ENCODE measurements around the gene PAK1. TPM values are rescaled to one million over a fixed set of nuclear protein-coding genes. Genes with fewer than 3 reads are reported as not detected.

The PAK1 gene
- total and polyA plus RNA-seq, 2 of the 4 experiments (the other 2 are of a cell fraction) = 34.3 to 60.6 TPM

DNA sequence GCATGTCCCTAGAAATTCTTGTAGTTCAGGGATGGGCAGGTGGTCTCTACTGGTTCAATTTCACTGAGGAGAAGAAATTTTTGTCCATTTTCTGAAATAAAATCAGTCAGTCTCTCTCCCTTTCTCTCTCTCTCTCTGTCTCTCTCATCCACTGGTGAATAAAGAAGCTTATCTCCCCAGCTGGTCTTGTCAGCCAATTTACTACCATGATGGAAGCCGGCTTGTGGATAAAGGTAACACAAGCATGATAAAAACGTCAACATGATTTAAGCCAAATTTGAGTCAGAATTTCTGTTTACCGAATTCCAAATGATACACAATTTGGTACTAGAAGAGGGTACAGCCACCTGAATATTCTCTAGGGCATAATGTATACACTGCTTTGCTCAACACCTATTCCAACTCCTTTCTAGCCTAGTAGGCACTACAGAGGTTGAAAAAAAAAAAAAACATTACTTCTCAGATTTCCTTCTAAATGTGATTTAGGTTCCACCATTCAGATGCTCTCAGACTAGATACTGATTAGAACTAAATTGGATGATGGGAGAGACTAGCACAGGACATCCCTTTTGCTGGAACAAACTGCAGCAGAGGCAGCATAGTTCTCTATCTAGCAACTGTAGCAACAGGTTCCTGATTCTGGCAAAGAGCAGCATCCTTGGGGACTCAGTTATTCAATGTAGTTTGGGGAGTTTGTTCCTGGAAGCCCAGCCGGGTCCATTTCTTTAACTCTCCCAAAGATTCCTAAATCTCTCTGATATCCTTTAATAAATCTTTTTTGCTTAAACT lies 18.8 kb downstream of the PAK1 start:
- H3K18ac ChIP-seq (ENCODE audit: low read depth, low read length) = no peak overlapping the region
- WGBS, 2 experiments (ENCODE audit: extremely low coverage in 2 of 2, insufficient read length in 1 of 2) = no CpG with 5 or more reads among the region's 4 CpGs
- H3K36me3 ChIP-seq (ENCODE audit: control insufficient read depth, insufficient read depth, low read length) = no peaks in the 10 kb centered on the region
- ATAC-seq (ENCODE audit: low read depth) (no peak), DNase-seq (no peak)
- ChIA-PET POLR2A (ENCODE audit: unreplicated experiment) (no interaction called here), CTCF (no interaction called here)
- no peak overlapping the region for H3K4me2 ChIP-seq (ENCODE audit: low read depth, low read length)
- H2AK9ac ChIP-seq (replicated peaks; ENCODE audit: low read depth, low read length, poor library complexity) = no peak overlapping the region
- H3K14ac ChIP-seq (replicated peaks; ENCODE audit: low read depth, low read length) = no peak overlapping the region
- no TSS peak for BruUV-seq (replicated peaks)
- no peaks in the 10 kb centered on the region for H3K9me1 ChIP-seq (ENCODE audit: insufficient read depth, low read length)
- H2AFZ ChIP-seq (replicated peaks; ENCODE audit: low read length, poor library complexity) = no peak overlapping the region
- H3K27me3 ChIP-seq (ENCODE audit: control insufficient read depth, insufficient read depth, low read length) = peaks cover 14% of the 10 kb centered on the region
- in situ Hi-C loops (cut with MboI; ENCODE audit: low sequenced_read_pairs) (no loop called here), intact Hi-C loops (cut with micrococcal nuclease) (no loop called here), dilution Hi-C loops (cut with HindIII; ENCODE audit: low sequenced_read_pairs, unreplicated experiment) (no loop called here)
- no peak overlapping the region for H4K91ac ChIP-seq (ENCODE audit: insufficient read depth, low read depth, low read length)
- H3K4me1 ChIP-seq (ENCODE audit: control insufficient read depth, insufficient read depth, low read length) = no peaks in the 10 kb centered on the region
- no peak overlapping the region for H3K4me3 ChIP-seq (ENCODE audit: insufficient read depth, low read depth, low read length)
- no peaks in the 10 kb centered on the region for H4K20me1 ChIP-seq (ENCODE audit: insufficient read depth, low read length)
- H3K27ac ChIP-seq (ENCODE audit: insufficient read depth, low read length) = no peak overlapping the region
- H2BK5ac ChIP-seq (ENCODE audit: low read depth, low read length, poor library complexity, severe bottlenecking) = no peak overlapping the region
- no peaks in the 10 kb centered on the region for H3K79me1 ChIP-seq (ENCODE audit: low read depth in 1 of 2, low read length in 2 of 2)
- no peak overlapping the region for H2BK15ac ChIP-seq (ENCODE audit: low read depth, low read length)
- no peak for TF ChIP-seq POLR2A (IDR thresholded peaks at IDR 0.05; ENCODE audit: low read depth, low read length)
- no peak for TF ChIP-seq BHLHE40 (IDR thresholded peaks at IDR 0.05; ENCODE audit: low read depth, low read length)
- no peak for TF ChIP-seq SMC3 (IDR thresholded peaks at IDR 0.05; ENCODE audit: low read depth, low read length)
- no peak for TF ChIP-seq CEBPB (IDR thresholded peaks at IDR 0.05; ENCODE audit: low read depth, low read length)
- TF ChIP-seq MXI1 (IDR thresholded peaks at IDR 0.05; ENCODE audit: borderline replicate concordance, low read depth, low read length) = no peak
- no peak for TF ChIP-seq RCOR1 (IDR thresholded peaks at IDR 0.05; ENCODE audit: insufficient replicate concordance, low read length)
- TF ChIP-seq CHD1 (IDR thresholded peaks at IDR 0.05; ENCODE audit: low read depth, low read length) = no peak
- TF ChIP-seq, protein P1, sequence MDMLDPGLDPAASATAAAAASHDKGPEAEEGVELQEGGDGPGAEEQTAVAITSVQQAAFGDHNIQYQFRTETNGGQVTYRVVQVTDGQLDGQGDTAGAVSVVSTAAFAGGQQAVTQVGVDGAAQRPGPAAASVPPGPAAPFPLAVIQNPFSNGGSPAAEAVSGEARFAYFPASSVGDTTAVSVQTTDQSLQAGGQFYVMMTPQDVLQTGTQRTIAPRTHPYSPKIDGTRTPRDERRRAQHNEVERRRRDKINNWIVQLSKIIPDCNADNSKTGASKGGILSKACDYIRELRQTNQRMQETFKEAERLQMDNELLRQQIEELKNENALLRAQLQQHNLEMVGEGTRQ (IDR thresholded peaks at IDR 0.05; ENCODE audit: low read depth, low read length) = no peak
- no peak for TF ChIP-seq MAFK (IDR thresholded peaks at IDR 0.05; ENCODE audit: low read depth, low read length)
- no peak for TF ChIP-seq RAD21 (IDR thresholded peaks at IDR 0.05; ENCODE audit: low read length)
- TF ChIP-seq NFE2L2 (IDR thresholded peaks at IDR 0.05; ENCODE audit: low read depth, low read length) = no peak
- no peak overlapping the region for H2BK120ac ChIP-seq (ENCODE audit: low read depth, low read length)
- no peak overlapping the region for H2AK5ac ChIP-seq (ENCODE audit: low read depth, low read length)
- H3K56ac ChIP-seq (ENCODE audit: extremely low read depth, insufficient read depth, low read length) = no peak overlapping the region
- no peaks in the 10 kb centered on the region for H3K9me3 ChIP-seq (ENCODE audit: control insufficient read depth, insufficient read depth, low read length)
- no peak overlapping the region for H3K4ac ChIP-seq (ENCODE audit: low read depth, low read length)
- no peak overlapping the region for H4K8ac ChIP-seq (ENCODE audit: low read depth in 2 of 2, low read length in 2 of 2)
- no peak overlapping the region for H2BK20ac ChIP-seq (ENCODE audit: low read depth, low read length)
- H3K9ac ChIP-seq (ENCODE audit: low read depth, low read length) = no peak overlapping the region
- H3K23ac ChIP-seq (ENCODE audit: low read depth, low read length) = no peak overlapping the region
- H4K5ac ChIP-seq (ENCODE audit: low read depth, low read length) = no peak overlapping the region

Data from IMR-90 (cell line).